HepG2 (cell line): ENCODE data around the gene ERMP1. TPM values are rescaled to one million over a fixed set of nuclear protein-coding genes. Genes with fewer than 3 reads are reported as not detected.

ENCODE experiments used
- ATF7-NPFF ChIP-seq: sonication (generic); formaldehyde crosslinking; IDR thresholded peaks from 2 replicates; pipeline ENCODE4 v1.8.1; 2023; ENCODE audit warnings: mild to moderate bottlenecking, low read depth, missing genetic modification reagents, moderate library complexity
- BHLHE40 ChIP-seq: IDR thresholded peaks from 2 replicates; pipeline ENCODE4 v1.6.1; 2011; ENCODE audit warnings: low read length, improper control_type of control experiment
- BRD4 ChIP-seq: sonication (generic); formaldehyde crosslinking; IDR thresholded peaks from 2 replicates; pipeline ENCODE4 v1.4.0; 2020; ENCODE audit warnings: missing genetic modification reagents
- CEBPB ChIP-seq: IDR thresholded peaks from 2 replicates; pipeline ENCODE4 v1.6.1; 2011; ENCODE audit warnings: low read depth, low read length, improper control_type of control experiment, borderline replicate concordance
- DNMT1 ChIP-seq: sonication (generic); formaldehyde crosslinking; IDR thresholded peaks from 2 replicates; pipeline ENCODE4 v1.5.1; 2020; ENCODE audit warnings: mild to moderate bottlenecking, missing genetic modification reagents
- FOXA1 ChIP-seq, 2 experiments: fragments of 450-650 bp in 1 of 2; sonication (generic) in 1 of 2; formaldehyde crosslinking in 1 of 2; IDR thresholded peaks; 2 replicates each; pipeline versions ENCODE4 v1.4.0 to v1.6.1; 2016 to 2020; ENCODE audit warnings: missing genetic modification reagents in 1 of 2
- FOXO4 ChIP-seq: sonication (generic); formaldehyde crosslinking; conservative IDR thresholded peaks from 2 replicates; pipeline ENCODE4 v1.8.1; 2023; ENCODE audit warnings: missing genetic modification reagents
- GMEB2 ChIP-seq: IDR thresholded peaks from 2 replicates; pipeline ENCODE4 v1.6.1; 2016; ENCODE audit warnings: missing biosample characterization, missing genetic modification reagents, low read depth
- GTF3A ChIP-seq: sonication (generic); formaldehyde crosslinking; conservative IDR thresholded peaks from 2 replicates; pipeline ENCODE4 v1.4.0; 2020; ENCODE audit warnings: mild to moderate bottlenecking, missing genetic modification reagents
- HNF4A ChIP-seq: sonication (generic); formaldehyde crosslinking; IDR thresholded peaks from 2 replicates; pipeline ENCODE4 v1.4.0; 2020; ENCODE audit warnings: missing genetic modification reagents
- KLF6 ChIP-seq: IDR thresholded peaks from 2 replicates; pipeline ENCODE4 v1.8.0; 2016; ENCODE audit warnings: missing biosample characterization, missing genetic modification reagents
- NR2F1 ChIP-seq, 2 experiments: fragments of 450-650 bp in 1 of 2; formaldehyde crosslinking in 1 of 2; IDR thresholded peaks; 2 replicates each; pipeline versions ENCODE4 v1.5.0 to v1.6.1; 2016 to 2020; ENCODE audit warnings: mild to moderate bottlenecking in 1 of 2, missing compliant biosample characterization in 1 of 2, missing genetic modification reagents in 1 of 2, moderate library complexity in 1 of 2
- NR2F2 ChIP-seq: IDR thresholded peaks from 2 replicates; pipeline ENCODE4 v1.6.1; 2012; ENCODE audit warnings: low read depth, inconsistent platforms, borderline replicate concordance
- PRDM10 ChIP-seq: sonication (generic); formaldehyde crosslinking; IDR thresholded peaks from 2 replicates; pipeline ENCODE4 v1.4.0; 2020; ENCODE audit warnings: low read depth, missing genetic modification reagents
- SAFB2 ChIP-seq: sonication (generic); formaldehyde crosslinking; IDR thresholded peaks from 2 replicates; pipeline ENCODE4 v1.5.1; 2020; ENCODE audit warnings: missing genetic modification reagents, low read depth, mild to moderate bottlenecking, borderline replicate concordance
- SP5 ChIP-seq: IDR thresholded peaks from 2 replicates; pipeline ENCODE4 v1.6.1; 2016; ENCODE audit warnings: low read depth, borderline replicate concordance
- ZNF33A ChIP-seq: sonication (generic); formaldehyde crosslinking; IDR thresholded peaks from 2 replicates; pipeline ENCODE4 v1.5.1; 2020; ENCODE audit warnings: missing genetic modification reagents, mild to moderate bottlenecking, moderate library complexity, borderline replicate concordance
- ZNF513 ChIP-seq: sonication (generic); formaldehyde crosslinking; conservative IDR thresholded peaks from 2 replicates; pipeline ENCODE4 v1.5.0; 2020; ENCODE audit warnings: missing genetic modification reagents
- ZNF652 ChIP-seq: IDR thresholded peaks from 2 replicates; pipeline ENCODE4 v1.6.1; 2016; ENCODE audit warnings: low read depth, borderline replicate concordance
- ZNF780A ChIP-seq: sonication (generic); formaldehyde crosslinking; IDR thresholded peaks from 2 replicates; pipeline ENCODE4 v1.8.0; 2022; ENCODE audit warnings: mild to moderate bottlenecking, missing genetic modification reagents, moderate library complexity
- ZNF792 ChIP-seq: IDR thresholded peaks from 2 replicates; pipeline ENCODE4 v1.6.1; 2016
- ZNF841 ChIP-seq: sonication (generic); formaldehyde crosslinking; IDR thresholded peaks from 2 replicates; pipeline ENCODE4 v1.8.1; 2023; ENCODE audit warnings: missing genetic modification reagents, borderline replicate concordance
- polyA plus RNA-seq, 8 experiments: library from polyadenylated mRNA; depleted of rRNA in 3 of 8; stranded (reverse) in 7 of 8; unstranded in 1 of 8; fragments of >200 nt; fragmentation: Illumina TruSeq in 4 of 8; extraction: Trizol in 4 of 8; gene quantifications; 2 replicates each; pipeline versions ENCODE4 v1.2.1 to v1.2.3, GENCODE V29; 2011 to 2016; ENCODE audit warnings: low read depth in 4 of 8, missing spikeins in 1 of 8, mixed read lengths in 1 of 8; ENCODE audit not compliant: insufficient read depth in 1 of 8
- total RNA-seq, 5 experiments: library from RNA; depleted of rRNA; stranded (reverse); fragments of >200 nt; fragmentation: Illumina TruSeq; extraction: Trizol; gene quantifications; 2 replicates each; pipeline ENCODE4 v1.2.3, GENCODE V29; 2016; ENCODE audit warnings: low read depth in 1 of 5

ERMP1 gene
- total and polyA plus RNA-seq, 2 of the 13 experiments (the other 11 are each of a cell fraction or from before 2014, with no cell fraction given): 40.9 to 65.4 TPM

- TF ChIP-seq SAFB2 (0 out of 2 replicates have a peak, but pooled peaks have one; percentile 45), BHLHE40 (peak; percentile 49; the same call in 1 of the 2 replicates), GTF3A (no peak), ZNF513 (CRISPR knock-in tag) (no peak), CEBPB (peak; percentile 33; the same call in 1 of the 2 replicates), BRD4 (CRISPR knock-in tag) (no peak), GMEB2 (CRISPR knock-in tag) (no peak), ZNF841 (CRISPR knock-in tag) (no peak), PRDM10 (CRISPR knock-in tag) (peak; percentile 50; the same call in 1 of the 2 replicates), FOXA1 (IDR thresholded peaks at IDR 0.05) (no peak), FOXA1 (CRISPR knock-in tag; IDR thresholded peaks at IDR 0.05) (peak; percentile 23; the same call in 1 of the 2 replicates), ATF7-NPFF (CRISPR knock-in tag) (no peak), KLF6 (no peak), NR2F2 (no peak), ZNF780A (no peak), ZNF652 (no peak), NR2F1 (CRISPR knock-in tag; IDR thresholded peaks at IDR 0.05) (peak in 1 of 2 experiments; percentile 52; a peak in 2 of 4 replicates), DNMT1 (CRISPR knock-in tag) (no peak), ZNF792 (CRISPR knock-in tag) (peak; percentile 31; the same call in 1 of the 2 replicates), HNF4A (CRISPR knock-in tag) (peak; percentile 66), FOXO4 (CRISPR knock-in tag) (no peak), ZNF33A (CRISPR knock-in tag) (no peak), SP5 (CRISPR knock-in tag) (0 out of 2 replicates have a peak, but pooled peaks have one; percentile 10)
Measured at GRCh38 chr9:5838884-5839571, 6.1 kb upstream of the ERMP1 start (continued).
